ENCODE results near the gene NDUFS2. TPM values are rescaled to one million over a fixed set of nuclear protein-coding genes. Genes with fewer than 3 reads are reported as not detected.

The NDUFS2 gene
- total and polyA plus RNA-seq, 11 donors = 157 to 460 (median 289) TPM

DNA sequence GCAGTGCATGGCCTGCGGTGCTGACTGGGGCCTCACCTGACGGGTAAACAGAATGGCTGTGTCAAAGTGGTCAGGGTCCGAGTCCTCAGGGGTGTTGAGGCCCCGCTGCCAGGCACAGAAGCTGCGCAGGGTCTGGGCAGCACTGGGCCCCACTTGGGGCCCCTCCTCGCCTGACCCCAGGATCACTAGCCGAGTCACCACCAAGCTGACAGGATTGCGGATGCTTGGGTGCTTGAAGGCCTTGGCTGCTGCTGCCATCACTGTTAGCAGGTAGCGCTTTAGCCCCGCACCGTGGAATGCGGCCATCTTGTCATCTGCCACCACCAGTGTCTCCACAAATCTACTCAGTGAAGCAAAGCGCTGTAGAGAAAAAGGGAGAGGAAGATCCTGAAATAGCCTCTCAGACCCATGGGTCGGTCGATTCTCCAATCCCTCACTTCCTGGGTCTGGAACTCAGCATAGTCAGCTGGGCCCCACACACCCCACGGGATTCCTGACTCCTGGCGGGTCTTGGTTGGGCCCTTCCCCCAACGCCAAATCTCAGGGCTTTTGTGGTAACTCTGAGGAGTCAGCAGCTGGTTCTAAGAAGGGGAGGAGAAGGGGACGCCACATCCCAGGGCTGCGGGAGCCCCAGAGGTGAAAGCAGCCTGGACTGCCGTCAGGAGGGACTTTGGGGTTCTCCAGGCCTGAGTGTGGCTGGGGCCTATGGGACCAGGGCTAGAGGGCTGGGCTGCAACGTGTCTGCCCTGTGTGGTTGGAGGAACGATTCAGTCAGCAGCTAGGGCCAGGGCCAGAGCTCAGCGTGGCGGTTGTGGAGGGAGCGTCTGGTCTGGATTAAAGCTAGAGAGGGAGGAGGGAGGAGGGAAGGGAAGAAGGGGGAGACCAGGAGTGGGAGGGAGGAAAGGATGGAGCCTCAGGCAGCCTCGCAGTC lies 5.4 kb upstream of the NDUFS2 start:
- peak; percentile 54 to 72 (median 58) for DNase-seq
- 66 to 72% (median 69%) methylated on average over 23 to 27 of the region's 27 CpGs for WGBS, 4 donors
- H3K27me3 ChIP-seq = no peaks in the 10 kb centered on the region
- peak in 2 of 4 donors; percentile 0 to 1 for ATAC-seq
- intact Hi-C loops (cut with DNase I) = loop anchor here in 1 of 10 donors (10.0 kb wide), 1 partner anchor 188 kb away; no protein-coding TSS in a partner anchor
- TF ChIP-seq CTCF (IDR thresholded peaks at IDR 0.05) (no peak), POLR2A (IDR thresholded peaks at IDR 0.05) (no peak)
- H3K36me3 ChIP-seq = peaks cover 0 to 40% (median 3%) of the 10 kb centered on the region in 9 donors
- no peaks in the 10 kb centered on the region for H3K9me3 ChIP-seq
- H3K4me3 ChIP-seq = peak overlapping the region; percentile 13 to 62 (median 56)
- peaks cover 0 to 92% (median 71%) of the 10 kb centered on the region in 12 donors for H3K4me1 ChIP-seq
- peak overlapping the region in 10 of 12 donors; percentile 93 to 99 (median 96) for H3K27ac ChIP-seq

- intact Hi-C loops (cut with DNase I) = loop anchor here in 1 of 10 donors (10.0 kb wide), 1 partner anchor 187 kb away; no protein-coding TSS in a partner anchor
- peak overlapping the region; percentile 93 to 99 (median 97) for H3K27ac ChIP-seq
- ATAC-seq (no peak), DNase-seq (peak in 1 of 5 donors; percentile 63)
- WGBS, 4 donors = 58 to 66% (median 60%) methylated on average over 11 of the region's 11 CpGs
- H3K27me3 ChIP-seq = no peaks in the 10 kb centered on the region
- TF ChIP-seq POLR2A (IDR thresholded peaks at IDR 0.05) (no peak), CTCF (IDR thresholded peaks at IDR 0.05) (no peak)
- H3K36me3 ChIP-seq = peaks cover 0 to 34% (median 0%) of the 10 kb centered on the region in 9 donors
- peaks cover 0 to 89% (median 66%) of the 10 kb centered on the region in 12 donors for H3K4me1 ChIP-seq
- H3K4me3 ChIP-seq = peak overlapping the region; percentile 13 to 62 (median 56)
- no peaks in the 10 kb centered on the region for H3K9me3 ChIP-seq
These were observed 4.5 kb upstream of the NDUFS2 start for GRCh38 chr1:161197560-161198193.

GRCh38 chr1:161198194-161198896 lies 3.8 kb upstream of the NDUFS2 start:
- peaks cover 0 to 30% (median 0%) of the 10 kb centered on the region in 9 donors for H3K36me3 ChIP-seq
- H3K4me3 ChIP-seq = peak overlapping the region; percentile 13 to 62 (median 56)
- H3K27ac ChIP-seq = peak overlapping the region; percentile 93 to 99 (median 97)
- 23 to 33% (median 26%) methylated on average over 17 to 20 of the region's 20 CpGs for WGBS, 4 donors
- peak in 1 of 12 donors; percentile 8 for TF ChIP-seq CTCF (IDR thresholded peaks at IDR 0.05)
- TF ChIP-seq POLR2A (IDR thresholded peaks at IDR 0.05) = no peak
- ATAC-seq (no peak), DNase-seq (peak in 4 of 5 donors; percentile 49 to 71 (median 52))
- no peaks in the 10 kb centered on the region for H3K27me3 ChIP-seq
- intact Hi-C loops (cut with DNase I) = loop anchor here in 1 of 10 donors (10.0 kb wide), 1 partner anchor 186 kb away; no protein-coding TSS in a partner anchor
- H3K9me3 ChIP-seq = no peaks in the 10 kb centered on the region
- H3K4me1 ChIP-seq = peaks cover 3 to 89% (median 66%) of the 10 kb centered on the region in 12 donors
